ENCODE measurements around the gene HSDL2. TPM values are rescaled to one million over a fixed set of nuclear protein-coding genes. Genes with fewer than 3 reads are reported as not detected.

HSDL2 gene
- total RNA-seq, 1 experiment from 2014 or later = 32.2 TPM

DNA sequence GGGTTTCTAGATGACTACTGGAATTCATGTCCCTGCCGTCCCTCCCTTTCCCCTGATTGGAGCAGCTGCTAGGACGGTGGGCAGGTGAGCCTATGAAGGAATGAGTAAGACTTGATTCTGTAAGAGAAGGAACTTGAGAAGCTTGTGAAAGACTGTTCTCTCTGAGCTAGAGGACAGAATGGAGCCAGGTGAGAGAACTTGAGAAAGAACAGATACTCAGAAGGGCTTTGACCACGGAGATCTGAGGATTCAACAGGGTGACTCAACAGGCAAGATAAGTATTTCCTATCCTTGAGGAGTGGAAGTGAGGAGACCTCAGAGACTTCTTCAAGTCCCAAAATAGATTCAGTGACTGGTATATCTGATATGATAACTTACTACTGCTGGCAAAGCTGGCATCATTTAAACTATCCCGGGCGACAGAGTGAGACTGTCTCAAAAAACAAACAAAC lies 41.9 kb downstream of the HSDL2 start:
- no peaks in the 10 kb centered on the region; the same call in 1 of the 2 replicates for H3K36me3 ChIP-seq (ENCODE audit: control insufficient read depth, insufficient read depth, low read length)
- DNase-seq (ENCODE audit: low read depth, low spot score) = no peak
- no TSS peak for BruUV-seq (replicated peaks)
- intact Hi-C loops (cut with micrococcal nuclease; ENCODE audit: unreplicated experiment) = no loop called here
- no peak for TF ChIP-seq TCF7L2 (IDR thresholded peaks at IDR 0.05; ENCODE audit: low read depth, low read length)
- TF ChIP-seq SIN3A (IDR thresholded peaks at IDR 0.05; ENCODE audit: borderline replicate concordance, insufficient read depth, low read depth, low read length) = no peak
- no peak for TF ChIP-seq POLR2AphosphoS5 (IDR thresholded peaks at IDR 0.05; ENCODE audit: low read depth, low read length)
- H3K4me3 ChIP-seq (ENCODE audit: low read depth in 2 of 2, low read length in 2 of 2) = no peak overlapping the region
- H3K4me1 ChIP-seq (ENCODE audit: control insufficient read depth, insufficient read depth, low read length) = no peaks in the 10 kb centered on the region
- CTCF ChIA-PET = interaction anchor here (0.6 kb wide), 1 partner anchor 369 kb away, joined by 3 read pairs; no protein-coding TSS in a partner anchor
- no peaks in the 10 kb centered on the region for H3K9me3 ChIP-seq (ENCODE audit: control insufficient read depth, insufficient read depth, low read depth, low read length)
- no peak for ATAC-seq
- no peak overlapping the region for H3K27ac ChIP-seq (ENCODE audit: low read length)
- POLR2A ChIA-PET = no interaction called here
- no peaks in the 10 kb centered on the region for H3K27me3 ChIP-seq (ENCODE audit: control insufficient read depth, insufficient read depth, low read length)
- in situ Hi-C loops (cut with HindIII; ENCODE audit: low pct_unique_long_range_greater_than_20kb, low sequenced_read_pairs) = no loop called here

DNA sequence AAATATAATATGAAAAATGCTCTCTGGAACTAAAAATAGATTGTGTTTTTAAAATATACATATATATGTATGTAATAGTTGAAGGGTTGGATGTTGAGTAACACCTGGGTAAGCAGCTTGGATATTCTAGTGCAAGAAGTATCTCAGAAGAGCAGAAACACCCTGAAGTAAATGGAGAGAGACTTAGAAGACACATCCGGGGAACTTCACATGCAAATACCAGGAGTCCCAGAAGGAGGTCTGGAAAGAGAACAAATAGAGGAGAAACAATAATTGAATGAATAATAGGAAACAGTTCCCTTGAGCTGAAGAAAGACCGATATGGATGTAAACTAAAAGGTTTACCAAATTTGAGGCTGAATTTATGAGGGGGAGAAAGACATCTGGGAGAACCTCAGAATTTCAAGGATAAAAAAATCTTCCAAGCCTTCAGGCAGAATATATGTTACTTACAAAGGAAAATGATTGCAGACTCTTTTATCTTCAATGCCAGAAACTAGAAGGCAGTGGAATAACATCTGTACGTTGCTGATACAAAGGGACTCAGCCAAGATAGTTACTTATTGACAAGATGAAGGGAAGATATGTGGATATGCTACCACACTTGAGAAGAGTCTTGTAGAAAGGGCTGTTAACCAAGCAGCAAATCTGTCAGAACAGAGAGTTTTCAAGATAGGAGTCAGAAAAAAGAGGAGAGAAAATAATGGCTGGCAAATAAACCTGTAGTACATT lies 42.7 kb downstream of the HSDL2 start:
- intact Hi-C loops (cut with micrococcal nuclease; ENCODE audit: unreplicated experiment) = no loop called here
- DNase-seq (ENCODE audit: low read depth, low spot score) (no peak), ATAC-seq (no peak)
- CTCF ChIA-PET = interaction anchor here (0.6 kb wide), 1 partner anchor 368 kb away, joined by 3 read pairs; no protein-coding TSS in a partner anchor
- no TSS peak for BruUV-seq (replicated peaks)
- in situ Hi-C loops (cut with HindIII; ENCODE audit: low pct_unique_long_range_greater_than_20kb, low sequenced_read_pairs) = no loop called here
- Histone ChIP-seq H3K36me3 (ENCODE audit: control insufficient read depth, insufficient read depth, low read length) (no peaks in the 10 kb centered on the region; the same call in 1 of the 2 replicates), H3K4me3 (ENCODE audit: low read depth in 2 of 2, low read length in 2 of 2) (no peak overlapping the region), H3K27me3 (ENCODE audit: control insufficient read depth, insufficient read depth, low read length) (no peaks in the 10 kb centered on the region), H3K4me1 (ENCODE audit: control insufficient read depth, insufficient read depth, low read length) (no peaks in the 10 kb centered on the region), H3K9me3 (ENCODE audit: control insufficient read depth, insufficient read depth, low read depth, low read length) (no peaks in the 10 kb centered on the region), H3K27ac (ENCODE audit: low read length) (no peak overlapping the region)
- POLR2A ChIA-PET = no interaction called here
- TF ChIP-seq, protein P1, sequence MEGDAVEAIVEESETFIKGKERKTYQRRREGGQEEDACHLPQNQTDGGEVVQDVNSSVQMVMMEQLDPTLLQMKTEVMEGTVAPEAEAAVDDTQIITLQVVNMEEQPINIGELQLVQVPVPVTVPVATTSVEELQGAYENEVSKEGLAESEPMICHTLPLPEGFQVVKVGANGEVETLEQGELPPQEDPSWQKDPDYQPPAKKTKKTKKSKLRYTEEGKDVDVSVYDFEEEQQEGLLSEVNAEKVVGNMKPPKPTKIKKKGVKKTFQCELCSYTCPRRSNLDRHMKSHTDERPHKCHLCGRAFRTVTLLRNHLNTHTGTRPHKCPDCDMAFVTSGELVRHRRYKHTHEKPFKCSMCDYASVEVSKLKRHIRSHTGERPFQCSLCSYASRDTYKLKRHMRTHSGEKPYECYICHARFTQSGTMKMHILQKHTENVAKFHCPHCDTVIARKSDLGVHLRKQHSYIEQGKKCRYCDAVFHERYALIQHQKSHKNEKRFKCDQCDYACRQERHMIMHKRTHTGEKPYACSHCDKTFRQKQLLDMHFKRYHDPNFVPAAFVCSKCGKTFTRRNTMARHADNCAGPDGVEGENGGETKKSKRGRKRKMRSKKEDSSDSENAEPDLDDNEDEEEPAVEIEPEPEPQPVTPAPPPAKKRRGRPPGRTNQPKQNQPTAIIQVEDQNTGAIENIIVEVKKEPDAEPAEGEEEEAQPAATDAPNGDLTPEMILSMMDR (IDR thresholded peaks at IDR 0.05) = no peak
- TF ChIP-seq, protein P2, sequence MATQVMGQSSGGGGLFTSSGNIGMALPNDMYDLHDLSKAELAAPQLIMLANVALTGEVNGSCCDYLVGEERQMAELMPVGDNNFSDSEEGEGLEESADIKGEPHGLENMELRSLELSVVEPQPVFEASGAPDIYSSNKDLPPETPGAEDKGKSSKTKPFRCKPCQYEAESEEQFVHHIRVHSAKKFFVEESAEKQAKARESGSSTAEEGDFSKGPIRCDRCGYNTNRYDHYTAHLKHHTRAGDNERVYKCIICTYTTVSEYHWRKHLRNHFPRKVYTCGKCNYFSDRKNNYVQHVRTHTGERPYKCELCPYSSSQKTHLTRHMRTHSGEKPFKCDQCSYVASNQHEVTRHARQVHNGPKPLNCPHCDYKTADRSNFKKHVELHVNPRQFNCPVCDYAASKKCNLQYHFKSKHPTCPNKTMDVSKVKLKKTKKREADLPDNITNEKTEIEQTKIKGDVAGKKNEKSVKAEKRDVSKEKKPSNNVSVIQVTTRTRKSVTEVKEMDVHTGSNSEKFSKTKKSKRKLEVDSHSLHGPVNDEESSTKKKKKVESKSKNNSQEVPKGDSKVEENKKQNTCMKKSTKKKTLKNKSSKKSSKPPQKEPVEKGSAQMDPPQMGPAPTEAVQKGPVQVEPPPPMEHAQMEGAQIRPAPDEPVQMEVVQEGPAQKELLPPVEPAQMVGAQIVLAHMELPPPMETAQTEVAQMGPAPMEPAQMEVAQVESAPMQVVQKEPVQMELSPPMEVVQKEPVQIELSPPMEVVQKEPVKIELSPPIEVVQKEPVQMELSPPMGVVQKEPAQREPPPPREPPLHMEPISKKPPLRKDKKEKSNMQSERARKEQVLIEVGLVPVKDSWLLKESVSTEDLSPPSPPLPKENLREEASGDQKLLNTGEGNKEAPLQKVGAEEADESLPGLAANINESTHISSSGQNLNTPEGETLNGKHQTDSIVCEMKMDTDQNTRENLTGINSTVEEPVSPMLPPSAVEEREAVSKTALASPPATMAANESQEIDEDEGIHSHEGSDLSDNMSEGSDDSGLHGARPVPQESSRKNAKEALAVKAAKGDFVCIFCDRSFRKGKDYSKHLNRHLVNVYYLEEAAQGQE (IDR thresholded peaks at IDR 0.05; ENCODE audit: insufficient read depth in 1 of 2, low read depth in 2 of 2, low read length in 1 of 2) = no peak
- TF ChIP-seq TCF7L2 (IDR thresholded peaks at IDR 0.05; ENCODE audit: low read depth, low read length) (no peak), POLR2AphosphoS5 (IDR thresholded peaks at IDR 0.05; ENCODE audit: low read depth, low read length) (no peak), SIN3A (IDR thresholded peaks at IDR 0.05; ENCODE audit: borderline replicate concordance, insufficient read depth, low read depth, low read length) (no peak)

DNA sequence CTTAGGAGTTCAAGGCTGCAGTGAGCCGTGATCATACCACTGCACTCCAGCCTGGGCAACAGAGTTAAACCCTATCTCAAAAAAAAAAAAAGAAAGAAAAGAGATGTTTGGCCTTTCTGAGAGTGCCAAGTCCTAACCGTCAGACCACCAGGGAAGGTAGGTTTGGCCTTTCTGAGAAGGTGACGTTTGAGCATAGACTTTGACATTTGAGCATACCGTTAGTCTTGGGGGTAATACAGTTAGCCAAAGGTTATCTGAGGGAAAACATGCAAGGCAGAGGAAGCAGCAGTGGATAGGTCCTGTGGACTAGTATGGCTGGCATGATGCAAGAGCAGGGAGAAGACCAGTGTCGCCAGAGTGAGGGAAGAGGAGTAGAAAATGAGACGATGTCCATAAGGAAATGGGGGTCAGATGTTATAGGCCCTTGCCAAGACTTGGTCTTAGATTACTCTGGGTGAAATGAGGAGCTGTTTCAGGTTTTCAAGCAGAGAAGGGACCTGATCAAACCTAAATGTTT lies 50.2 kb downstream of the HSDL2 start:
- ChIA-PET POLR2A (no interaction called here), CTCF (no interaction called here)
- intact Hi-C loops (cut with micrococcal nuclease; ENCODE audit: unreplicated experiment) = no loop called here
- Histone ChIP-seq H3K9me3 (ENCODE audit: control insufficient read depth, insufficient read depth, low read depth, low read length) (no peaks in the 10 kb centered on the region), H3K27ac (ENCODE audit: low read length) (no peak overlapping the region), H3K36me3 (ENCODE audit: control insufficient read depth, insufficient read depth, low read length) (no peaks in the 10 kb centered on the region), H3K27me3 (ENCODE audit: control insufficient read depth, insufficient read depth, low read length) (no peaks in the 10 kb centered on the region), H3K4me1 (ENCODE audit: control insufficient read depth, insufficient read depth, low read length) (no peaks in the 10 kb centered on the region), H3K4me3 (ENCODE audit: low read depth in 2 of 2, low read length in 2 of 2) (no peak overlapping the region)
- in situ Hi-C loops (cut with HindIII; ENCODE audit: low pct_unique_long_range_greater_than_20kb, low sequenced_read_pairs) = no loop called here
- ATAC-seq = no peak
- TF ChIP-seq SIN3A (IDR thresholded peaks at IDR 0.05; ENCODE audit: borderline replicate concordance, insufficient read depth, low read depth, low read length) (no peak), TCF7L2 (IDR thresholded peaks at IDR 0.05; ENCODE audit: low read depth, low read length) (no peak), POLR2AphosphoS5 (IDR thresholded peaks at IDR 0.05; ENCODE audit: low read depth, low read length) (no peak)
- TF ChIP-seq, protein P2 (IDR thresholded peaks at IDR 0.05; ENCODE audit: insufficient read depth in 1 of 2, low read depth in 2 of 2, low read length in 1 of 2) = no peak
- TF ChIP-seq, protein P1 (IDR thresholded peaks at IDR 0.05) = no peak
- no peak for DNase-seq (ENCODE audit: low read depth, low spot score)
- BruUV-seq (replicated peaks) = no TSS peak
